Immature natural killer cell (primary cell): ENCODE results near the gene MACROD2. TPM values are rescaled to one million over a fixed set of nuclear protein-coding genes. Genes with fewer than 3 reads are reported as not detected.

Experiments used
- DNase-seq, 3 donors: peaks; one replicate each; pipeline ENCODE4 v3.0.0; 2022; ENCODE audit warnings: mixed read lengths in 1 of 3
- H3K27ac Mint-ChIP-seq, 6 donors: one replicate each; pipeline ENCODE4 v1.8.0; 2020; ENCODE audit warnings: mixed read lengths in 6 of 6, mild to moderate bottlenecking in 5 of 6, inconsistent platforms in 4 of 6, moderate library complexity in 3 of 6
- H3K27me3 Mint-ChIP-seq, 3 donors: one replicate each; pipeline ENCODE4 v1.8.0; 2020 to 2021; ENCODE audit warnings: low read depth in 3 of 3, mild to moderate bottlenecking in 3 of 3, mixed read lengths in 3 of 3, moderate library complexity in 3 of 3, inconsistent platforms in 1 of 3
- H3K36me3 Mint-ChIP-seq, 3 donors: one replicate each; pipeline ENCODE4 v1.8.0; 2020; ENCODE audit warnings: mixed read lengths in 3 of 3, inconsistent platforms in 2 of 3, mild to moderate bottlenecking in 2 of 3
- H3K4me1 Mint-ChIP-seq, 2 donors: one replicate each; pipeline ENCODE4 v1.8.0; 2020; ENCODE audit warnings: inconsistent platforms in 2 of 2, mild to moderate bottlenecking in 2 of 2, mixed read lengths in 2 of 2, moderate library complexity in 1 of 2
- H3K4me3 Mint-ChIP-seq, 5 donors: one replicate each; pipeline ENCODE4 v1.8.0; 2020; ENCODE audit warnings: mild to moderate bottlenecking in 5 of 5, mixed read lengths in 5 of 5, inconsistent platforms in 3 of 5, moderate library complexity in 3 of 5
- H3K9me3 Mint-ChIP-seq, 6 donors: one replicate each; pipeline ENCODE4 v1.8.0; 2020; ENCODE audit warnings: mild to moderate bottlenecking in 6 of 6, mixed read lengths in 6 of 6, inconsistent platforms in 4 of 6, moderate library complexity in 3 of 6
- polyA plus RNA-seq, 3 donors: library from polyadenylated mRNA; unstranded; fragments of 300-500 nt; fragmentation: Illumina TruSeq; gene quantifications; one replicate each; pipeline ENCODE4 v1.2.3, GENCODE V29; 2021

Gene MACROD2
- polyA plus RNA-seq, 3 donors from 2014 or later: not detected

GRCh38 chr20:15600565-15600964 is 1605.2 kb downstream of the MACROD2 start:
- Mint-ChIP-seq H3K27ac (no peak overlapping the region), H3K4me3 (no peak overlapping the region), H3K9me3 (peaks cover 0 to 31% (median 3%) of the 10 kb centered on the region in 6 donors), H3K4me1 (no peaks in the 10 kb centered on the region), H3K27me3 (peaks cover 0 to 4% (median 2%) of the 10 kb centered on the region in 3 donors), H3K36me3 (no peaks in the 10 kb centered on the region)
- DNase-seq: no peak

- H3K27me3 Mint-ChIP-seq: peaks cover 2 to 6% (median 2%) of the 10 kb centered on the region in 3 donors
- H3K36me3 Mint-ChIP-seq: no peaks in the 10 kb centered on the region
- H3K27ac Mint-ChIP-seq: no peak overlapping the region
- H3K9me3 Mint-ChIP-seq: peaks cover 0 to 28% (median 1%) of the 10 kb centered on the region in 6 donors
- no peak for DNase-seq
- H3K4me1 Mint-ChIP-seq: no peaks in the 10 kb centered on the region
- no peak overlapping the region for H3K4me3 Mint-ChIP-seq
Measured at GRCh38 chr20:15603506-15603905, 1608.2 kb downstream of the MACROD2 start.

- Mint-ChIP-seq H3K9me3 (peaks cover 0 to 28% (median 1%) of the 10 kb centered on the region in 6 donors), H3K27me3 (peaks cover 2 to 6% (median 4%) of the 10 kb centered on the region in 3 donors), H3K36me3 (no peaks in the 10 kb centered on the region), H3K4me1 (no peaks in the 10 kb centered on the region), H3K27ac (no peak overlapping the region), H3K4me3 (no peak overlapping the region)
- DNase-seq: no peak
Measured at GRCh38 chr20:15603978-15604805, 1608.9 kb downstream of the MACROD2 start.

- Mint-ChIP-seq H3K27me3 (peaks cover 2 to 7% (median 4%) of the 10 kb centered on the region in 3 donors), H3K27ac (no peak overlapping the region), H3K36me3 (peaks cover 0 to 5% (median 0%) of the 10 kb centered on the region in 3 donors), H3K4me3 (no peak overlapping the region), H3K4me1 (no peaks in the 10 kb centered on the region), H3K9me3 (peaks cover 0 to 14% (median 1%) of the 10 kb centered on the region in 6 donors)
- DNase-seq: no peak
Measured at GRCh38 chr20:15609921-15610320, 1614.6 kb downstream of the MACROD2 start.

GRCh38 chr20:15610787-15611186 is 1615.5 kb downstream of the MACROD2 start:
- H3K4me3 Mint-ChIP-seq: no peak overlapping the region
- H3K9me3 Mint-ChIP-seq: peaks cover 0 to 19% (median 2%) of the 10 kb centered on the region in 6 donors
- H3K36me3 Mint-ChIP-seq: peaks cover 0 to 5% (median 0%) of the 10 kb centered on the region in 3 donors
- no peak overlapping the region for H3K27ac Mint-ChIP-seq
- no peaks in the 10 kb centered on the region for H3K4me1 Mint-ChIP-seq
- peaks cover 2 to 6% (median 4%) of the 10 kb centered on the region in 3 donors for H3K27me3 Mint-ChIP-seq
- DNase-seq: no peak

GRCh38 chr20:15611541-15611940 is 1616.2 kb downstream of the MACROD2 start:
- H3K4me1 Mint-ChIP-seq: no peaks in the 10 kb centered on the region
- H3K9me3 Mint-ChIP-seq: peaks cover 0 to 23% (median 2%) of the 10 kb centered on the region in 6 donors
- DNase-seq: no peak
- peaks cover 0 to 5% (median 0%) of the 10 kb centered on the region in 3 donors for H3K36me3 Mint-ChIP-seq
- H3K27me3 Mint-ChIP-seq: peaks cover 2 to 5% (median 2%) of the 10 kb centered on the region in 3 donors
- no peak overlapping the region for H3K27ac Mint-ChIP-seq
- no peak overlapping the region for H3K4me3 Mint-ChIP-seq

GRCh38 chr20:15612198-15612597 is 1616.9 kb downstream of the MACROD2 start:
- Mint-ChIP-seq H3K4me3 (no peak overlapping the region), H3K27ac (no peak overlapping the region), H3K9me3 (peaks cover 0 to 25% (median 2%) of the 10 kb centered on the region in 6 donors), H3K4me1 (no peaks in the 10 kb centered on the region), H3K27me3 (peaks cover 0 to 5% (median 2%) of the 10 kb centered on the region in 3 donors), H3K36me3 (peaks cover 0 to 5% (median 0%) of the 10 kb centered on the region in 3 donors)
- DNase-seq: no peak

- peaks cover 0 to 5% (median 2%) of the 10 kb centered on the region in 3 donors for H3K27me3 Mint-ChIP-seq
- no peak overlapping the region for H3K27ac Mint-ChIP-seq
- peaks cover 0 to 25% (median 2%) of the 10 kb centered on the region in 6 donors for H3K9me3 Mint-ChIP-seq
- no peaks in the 10 kb centered on the region for H3K4me1 Mint-ChIP-seq
- H3K4me3 Mint-ChIP-seq: no peak overlapping the region
- H3K36me3 Mint-ChIP-seq: peaks cover 0 to 5% (median 0%) of the 10 kb centered on the region in 3 donors
- DNase-seq: no peak
Measured at GRCh38 chr20:15612769-15613168, 1617.5 kb downstream of the MACROD2 start.

- Mint-ChIP-seq H3K9me3 (peaks cover 0 to 21% (median 2%) of the 10 kb centered on the region in 6 donors), H3K27ac (no peak overlapping the region), H3K36me3 (peaks cover 0 to 5% (median 0%) of the 10 kb centered on the region in 3 donors), H3K4me1 (no peaks in the 10 kb centered on the region), H3K27me3 (peaks cover 0 to 5% (median 2%) of the 10 kb centered on the region in 3 donors), H3K4me3 (no peak overlapping the region)
- DNase-seq: no peak
Measured at GRCh38 chr20:15613530-15613929, 1618.2 kb downstream of the MACROD2 start.

- no peak overlapping the region for H3K4me3 Mint-ChIP-seq
Measured at GRCh38 chr20:15616626-15617025, 1621.3 kb downstream of the MACROD2 start.

GRCh38 chr20:15618110-15618509 is 1622.8 kb downstream of the MACROD2 start:
- peaks cover 0 to 2% (median 0%) of the 10 kb centered on the region in 3 donors for H3K27me3 Mint-ChIP-seq
- H3K27ac Mint-ChIP-seq: no peak overlapping the region
- H3K36me3 Mint-ChIP-seq: no peaks in the 10 kb centered on the region
- DNase-seq: no peak
- H3K4me3 Mint-ChIP-seq: no peak overlapping the region
- H3K4me1 Mint-ChIP-seq: no peaks in the 10 kb centered on the region
- H3K9me3 Mint-ChIP-seq: peaks cover 0 to 14% (median 4%) of the 10 kb centered on the region in 6 donors

More at GRCh38 chr20:15616626-15617025, 1621.3 kb downstream of the MACROD2 start:
- peaks cover 0 to 2% (median 0%) of the 10 kb centered on the region in 3 donors for H3K27me3 Mint-ChIP-seq
- H3K27ac Mint-ChIP-seq: no peak overlapping the region
- H3K36me3 Mint-ChIP-seq: no peaks in the 10 kb centered on the region
- peaks cover 0 to 15% (median 2%) of the 10 kb centered on the region in 6 donors for H3K9me3 Mint-ChIP-seq
- H3K4me1 Mint-ChIP-seq: no peaks in the 10 kb centered on the region
- DNase-seq: no peak

- Mint-ChIP-seq H3K4me3 (no peak overlapping the region), H3K27ac (no peak overlapping the region), H3K9me3 (peaks cover 0 to 11% (median 4%) of the 10 kb centered on the region in 6 donors), H3K4me1 (no peaks in the 10 kb centered on the region), H3K36me3 (no peaks in the 10 kb centered on the region), H3K27me3 (peaks cover 0 to 2% (median 0%) of the 10 kb centered on the region in 3 donors)
- no peak for DNase-seq
Measured at GRCh38 chr20:15618912-15619311, 1623.6 kb downstream of the MACROD2 start.

GRCh38 chr20:15619341-15619740 is 1624.0 kb downstream of the MACROD2 start:
- H3K27me3 Mint-ChIP-seq: peaks cover 0 to 2% (median 0%) of the 10 kb centered on the region in 3 donors
- H3K36me3 Mint-ChIP-seq: no peaks in the 10 kb centered on the region
- H3K4me1 Mint-ChIP-seq: no peaks in the 10 kb centered on the region
- no peak for DNase-seq
- no peak overlapping the region for H3K27ac Mint-ChIP-seq
- no peak overlapping the region for H3K4me3 Mint-ChIP-seq
- H3K9me3 Mint-ChIP-seq: peaks cover 0 to 11% (median 4%) of the 10 kb centered on the region in 6 donors

- DNase-seq: no peak
- Mint-ChIP-seq H3K4me3 (no peak overlapping the region), H3K27me3 (peaks cover 0 to 2% (median 0%) of the 10 kb centered on the region in 3 donors), H3K36me3 (no peaks in the 10 kb centered on the region), H3K27ac (no peak overlapping the region), H3K4me1 (no peaks in the 10 kb centered on the region), H3K9me3 (peaks cover 0 to 11% (median 3%) of the 10 kb centered on the region in 6 donors)
Measured at GRCh38 chr20:15619816-15620215, 1624.5 kb downstream of the MACROD2 start.
